Liver (tissue), 9 donors: ENCODE data around the gene RECQL. TPM values are rescaled to one million over a fixed set of nuclear protein-coding genes. Genes with fewer than 3 reads are reported as not detected.
"Not testable (repeated sequence)": the region's sequence is repeated elsewhere in the genome, so short reads cannot be mapped to it uniquely, and the experiment has no call there.

Experiments
- DNase-seq: peaks from one replicate; pipeline ENCODE4 v3.0.0-alpha.2; 2017; ENCODE audit warnings: low spot score
- H3K27ac ChIP-seq, 2 donors: one replicate each; pipeline ENCODE4 v1.7.0; 2013; ENCODE audit warnings: inconsistent platforms in 2 of 2, low read length in 2 of 2, control low read depth in 1 of 2, low read depth in 1 of 2, mild to moderate bottlenecking in 1 of 2
- H3K27me3 ChIP-seq, 4 donors: one replicate each; pipeline versions ENCODE4 v1.6.1 to v1.7.0; 2013; ENCODE audit warnings: low read length in 3 of 4, inconsistent platforms in 1 of 4, mild to moderate bottlenecking in 1 of 4, moderate library complexity in 1 of 4; ENCODE audit not compliant: control insufficient read depth in 4 of 4, insufficient read depth in 4 of 4
- H3K36me3 ChIP-seq, 4 donors: one replicate each; pipeline versions ENCODE4 v1.6.1 to v1.7.0; 2013; ENCODE audit warnings: low read length in 3 of 4, mild to moderate bottlenecking in 3 of 4, low read depth in 1 of 4, moderate library complexity in 1 of 4; ENCODE audit not compliant: control insufficient read depth in 4 of 4, insufficient read depth in 3 of 4
- H3K4me1 ChIP-seq, 4 donors: one replicate each; pipeline versions ENCODE4 v1.6.1 to v1.7.0; 2013; ENCODE audit warnings: low read length in 3 of 4, mild to moderate bottlenecking in 3 of 4, moderate library complexity in 1 of 4; ENCODE audit not compliant: control insufficient read depth in 4 of 4, insufficient read depth in 4 of 4
- H3K4me3 ChIP-seq, 3 donors: one replicate each; pipeline versions ENCODE4 v1.6.1 to v1.7.0; 2013; ENCODE audit warnings: low read length in 3 of 3, control low read depth in 1 of 3, low read depth in 1 of 3, mild to moderate bottlenecking in 1 of 3
- H3K9ac ChIP-seq, 2 donors: one replicate each; pipeline ENCODE4 v1.7.0; 2013; ENCODE audit warnings: low read length in 2 of 2, mild to moderate bottlenecking in 2 of 2, moderate library complexity in 2 of 2, control low read depth in 1 of 2, low read depth in 1 of 2
- H3K9me3 ChIP-seq, 4 donors: one replicate each; pipeline versions ENCODE4 v1.6.1 to v1.7.0; 2013; ENCODE audit warnings: low read length in 3 of 4; ENCODE audit not compliant: control insufficient read depth in 4 of 4
- EGR1 ChIP-seq, 2 donors: IDR thresholded peaks; 2 replicates each; pipeline ENCODE4 v1.6.1; 2016 to 2018; ENCODE audit warnings: antibody characterized with exemption in 2 of 2, low read depth in 2 of 2
- FOXA1 ChIP-seq: IDR thresholded peaks from 2 replicates; pipeline ENCODE4 v1.6.1; 2016; ENCODE audit warnings: antibody characterized with exemption
- GABPA ChIP-seq, 2 donors: IDR thresholded peaks in 1 of 2; conservative IDR thresholded peaks in 1 of 2; 2 replicates each; pipeline ENCODE4 v1.6.1; 2016; ENCODE audit warnings: antibody characterized with exemption in 2 of 2, mild to moderate bottlenecking in 1 of 2, moderate library complexity in 1 of 2
- HNF4A ChIP-seq, 2 donors: conservative IDR thresholded peaks; 2 replicates each; pipeline ENCODE4 v1.6.1; 2016; ENCODE audit warnings: antibody characterized with exemption in 2 of 2, mild to moderate bottlenecking in 2 of 2
- HNF4G ChIP-seq: IDR thresholded peaks from 2 replicates; pipeline ENCODE4 v1.6.1; 2016; ENCODE audit warnings: antibody characterized with exemption
- JUND ChIP-seq, 2 donors: IDR thresholded peaks; 2 replicates each; pipeline ENCODE4 v1.6.1; 2016; ENCODE audit warnings: antibody characterized with exemption in 2 of 2
- NR2F2 ChIP-seq: IDR thresholded peaks from 2 replicates; pipeline ENCODE4 v1.6.1; 2016; ENCODE audit warnings: antibody characterized with exemption
- RAD21 ChIP-seq, 2 donors: IDR thresholded peaks; 2 replicates each; pipeline ENCODE4 v1.6.1; 2016; ENCODE audit warnings: antibody characterized with exemption in 2 of 2, mild to moderate bottlenecking in 2 of 2
- RXRA ChIP-seq, 2 donors: IDR thresholded peaks; 2 replicates each; pipeline ENCODE4 v1.6.1; 2017 to 2018; ENCODE audit warnings: antibody characterized with exemption in 2 of 2, mild to moderate bottlenecking in 1 of 2
- SP1 ChIP-seq: IDR thresholded peaks from 2 replicates; pipeline ENCODE4 v1.6.1; 2018; ENCODE audit warnings: antibody characterized with exemption, mild to moderate bottlenecking
- TAF1 ChIP-seq: conservative IDR thresholded peaks from 2 replicates; pipeline ENCODE4 v1.6.1; 2016; ENCODE audit warnings: antibody characterized with exemption, mild to moderate bottlenecking
- YY1 ChIP-seq: IDR thresholded peaks from 2 replicates; pipeline ENCODE4 v1.6.1; 2016; ENCODE audit warnings: antibody characterized with exemption, mild to moderate bottlenecking
- WGBS: extraction: QIAGEN DNeasy Blood & Tissue Kit; methylation state at CpG from one replicate; pipeline ENCODE4 v1.1.7; 2013; 5-methylcytosine and 5-hydroxymethylcytosine counted together
- polyA plus RNA-seq, 2 donors: library from polyadenylated mRNA; stranded (reverse) in 1 of 2; unstranded in 1 of 2; fragments of 200-250 nt in 1 of 2; fragments of >200 nt in 1 of 2; fragmentation: Nextera tagmentation in 1 of 2; extraction: Ambion mirVana in 1 of 2; gene quantifications; one replicate each; pipeline versions ENCODE4 v1.2.1 to v1.2.3, GENCODE V29; 2013 to 2015
- total RNA-seq, 2 donors: library from RNA; depleted of rRNA; stranded (reverse); fragments of >200 nt; gene quantifications; one replicate each; pipeline ENCODE4 v1.2.3, GENCODE V29; 2014
- TF ChIP-seq, protein P1 (sequence below): fragments of 150-350 bp; IDR thresholded peaks from 2 replicates; pipeline ENCODE4 v1.5.1; 2017; ENCODE audit warnings: improper control_type of control experiment, low read depth, low read length; ENCODE audit not compliant: missing input control
- TF ChIP-seq, protein P2 (sequence below): IDR thresholded peaks from 2 replicates; pipeline ENCODE4 v1.6.1; 2016; ENCODE audit warnings: antibody characterized with exemption
- TF ChIP-seq, protein P3 (sequence below): IDR thresholded peaks from 2 replicates; pipeline ENCODE4 v1.6.1; 2016; ENCODE audit warnings: antibody characterized with exemption, mild to moderate bottlenecking
- TF ChIP-seq, protein P4 (sequence below): IDR thresholded peaks from 2 replicates; pipeline ENCODE4 v1.6.1; 2016; ENCODE audit warnings: antibody characterized with exemption
- TF ChIP-seq, protein P5 (sequence below): IDR thresholded peaks from 2 replicates; pipeline ENCODE4 v1.6.1; 2016; ENCODE audit warnings: antibody characterized with exemption
- donor health status: healthy.
- donor health status: healthy.
- donor health status: healthy.
- donor health status: healthy.
- donor health status: healthy.

RECQL gene
- total and polyA plus RNA-seq, 4 donors: 5.8 to 20.1 (median 12.0) TPM

DNA sequence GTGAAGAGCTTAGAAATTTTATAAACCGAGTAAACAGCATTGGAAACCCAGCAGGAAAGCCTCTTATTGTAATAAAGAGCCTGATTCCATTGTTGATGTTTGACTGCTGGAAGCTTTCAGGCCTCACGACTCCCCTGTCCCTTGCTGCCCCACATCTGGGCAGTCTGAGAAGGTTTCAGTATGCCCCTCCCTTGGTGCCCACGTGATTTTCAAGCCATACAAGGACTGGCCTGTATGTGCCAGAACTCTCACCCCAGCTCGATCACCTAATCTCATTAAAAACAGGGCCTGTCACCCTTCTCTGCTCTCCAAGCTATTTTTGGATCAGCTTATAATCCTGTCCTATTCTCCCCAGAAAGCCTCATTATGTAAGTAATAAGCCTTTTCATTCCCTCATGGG is 71.4 kb downstream of the RECQL start:
- H3K36me3 ChIP-seq: no peaks in the 10 kb centered on the region
- TF ChIP-seq TAF1: no peak
- TF ChIP-seq RXRA (IDR thresholded peaks at IDR 0.05): no peak
- H3K27me3 ChIP-seq: peaks cover 0 to 4% (median 0%) of the 10 kb centered on the region in 4 donors
- H3K4me3 ChIP-seq: no peak overlapping the region
- no peaks in the 10 kb centered on the region for H3K4me1 ChIP-seq
- no peak overlapping the region for H3K27ac ChIP-seq
- no peak overlapping the region for H3K9ac ChIP-seq
- H3K9me3 ChIP-seq: no peaks in the 10 kb centered on the region
- WGBS: 70% methylated on average over 4 of the region's 4 CpGs
- DNase-seq: no peak

DNA sequence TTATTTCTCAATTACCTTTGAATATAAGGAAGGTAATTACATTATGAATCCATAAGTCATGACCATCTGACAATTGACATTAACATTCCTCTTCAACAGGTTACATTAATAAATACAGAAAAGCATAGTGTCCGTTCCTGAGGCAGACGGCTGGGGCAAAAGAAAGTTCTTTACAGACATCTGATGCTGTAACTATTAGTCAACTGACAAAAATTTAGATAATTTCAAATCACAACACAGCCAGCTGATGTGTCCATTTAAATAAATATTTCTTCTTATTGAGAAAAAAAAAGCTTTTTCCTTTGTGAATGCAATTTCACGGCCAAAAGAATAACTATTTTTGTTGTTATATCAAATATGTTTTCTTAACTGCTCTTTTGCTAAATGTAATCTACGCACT is 73.2 kb downstream of the RECQL start:
- Histone ChIP-seq H3K9ac (no peak overlapping the region), H3K4me1 (no peaks in the 10 kb centered on the region), H3K4me3 (no peak overlapping the region), H3K27me3 (peaks cover 0 to 4% (median 0%) of the 10 kb centered on the region in 4 donors), H3K36me3 (no peaks in the 10 kb centered on the region), H3K27ac (no peak overlapping the region), H3K9me3 (no peaks in the 10 kb centered on the region)
- no peak for DNase-seq
- 87% methylated on average over 4 of the region's 4 CpGs for WGBS
- no peak for TF ChIP-seq RXRA (IDR thresholded peaks at IDR 0.05)
- TF ChIP-seq, protein P1, sequence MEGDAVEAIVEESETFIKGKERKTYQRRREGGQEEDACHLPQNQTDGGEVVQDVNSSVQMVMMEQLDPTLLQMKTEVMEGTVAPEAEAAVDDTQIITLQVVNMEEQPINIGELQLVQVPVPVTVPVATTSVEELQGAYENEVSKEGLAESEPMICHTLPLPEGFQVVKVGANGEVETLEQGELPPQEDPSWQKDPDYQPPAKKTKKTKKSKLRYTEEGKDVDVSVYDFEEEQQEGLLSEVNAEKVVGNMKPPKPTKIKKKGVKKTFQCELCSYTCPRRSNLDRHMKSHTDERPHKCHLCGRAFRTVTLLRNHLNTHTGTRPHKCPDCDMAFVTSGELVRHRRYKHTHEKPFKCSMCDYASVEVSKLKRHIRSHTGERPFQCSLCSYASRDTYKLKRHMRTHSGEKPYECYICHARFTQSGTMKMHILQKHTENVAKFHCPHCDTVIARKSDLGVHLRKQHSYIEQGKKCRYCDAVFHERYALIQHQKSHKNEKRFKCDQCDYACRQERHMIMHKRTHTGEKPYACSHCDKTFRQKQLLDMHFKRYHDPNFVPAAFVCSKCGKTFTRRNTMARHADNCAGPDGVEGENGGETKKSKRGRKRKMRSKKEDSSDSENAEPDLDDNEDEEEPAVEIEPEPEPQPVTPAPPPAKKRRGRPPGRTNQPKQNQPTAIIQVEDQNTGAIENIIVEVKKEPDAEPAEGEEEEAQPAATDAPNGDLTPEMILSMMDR: no peak
- TF ChIP-seq JUND (IDR thresholded peaks at IDR 0.05): no peak
- no peak for TF ChIP-seq YY1
- no peak for TF ChIP-seq GABPA (IDR thresholded peaks at IDR 0.05 in 1 of 2, conservative IDR thresholded peaks at IDR 0.05 in 1 of 2)
- no peak for TF ChIP-seq RAD21 (IDR thresholded peaks at IDR 0.05)
- TF ChIP-seq, protein P2, sequence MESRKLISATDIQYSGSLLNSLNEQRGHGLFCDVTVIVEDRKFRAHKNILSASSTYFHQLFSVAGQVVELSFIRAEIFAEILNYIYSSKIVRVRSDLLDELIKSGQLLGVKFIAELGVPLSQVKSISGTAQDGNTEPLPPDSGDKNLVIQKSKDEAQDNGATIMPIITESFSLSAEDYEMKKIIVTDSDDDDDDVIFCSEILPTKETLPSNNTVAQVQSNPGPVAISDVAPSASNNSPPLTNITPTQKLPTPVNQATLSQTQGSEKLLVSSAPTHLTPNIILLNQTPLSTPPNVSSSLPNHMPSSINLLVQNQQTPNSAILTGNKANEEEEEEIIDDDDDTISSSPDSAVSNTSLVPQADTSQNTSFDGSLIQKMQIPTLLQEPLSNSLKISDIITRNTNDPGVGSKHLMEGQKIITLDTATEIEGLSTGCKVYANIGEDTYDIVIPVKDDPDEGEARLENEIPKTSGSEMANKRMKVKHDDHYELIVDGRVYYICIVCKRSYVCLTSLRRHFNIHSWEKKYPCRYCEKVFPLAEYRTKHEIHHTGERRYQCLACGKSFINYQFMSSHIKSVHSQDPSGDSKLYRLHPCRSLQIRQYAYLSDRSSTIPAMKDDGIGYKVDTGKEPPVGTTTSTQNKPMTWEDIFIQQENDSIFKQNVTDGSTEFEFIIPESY: no peak
- TF ChIP-seq TAF1: no peak
- no peak for TF ChIP-seq HNF4A (conservative IDR thresholded peaks at IDR 0.05)
- no peak for TF ChIP-seq EGR1 (IDR thresholded peaks at IDR 0.05; ENCODE audit: low read depth in 2 of 2)
- no peak for TF ChIP-seq HNF4G
- no peak for TF ChIP-seq SP1
- no peak for TF ChIP-seq NR2F2
- TF ChIP-seq, protein P3, sequence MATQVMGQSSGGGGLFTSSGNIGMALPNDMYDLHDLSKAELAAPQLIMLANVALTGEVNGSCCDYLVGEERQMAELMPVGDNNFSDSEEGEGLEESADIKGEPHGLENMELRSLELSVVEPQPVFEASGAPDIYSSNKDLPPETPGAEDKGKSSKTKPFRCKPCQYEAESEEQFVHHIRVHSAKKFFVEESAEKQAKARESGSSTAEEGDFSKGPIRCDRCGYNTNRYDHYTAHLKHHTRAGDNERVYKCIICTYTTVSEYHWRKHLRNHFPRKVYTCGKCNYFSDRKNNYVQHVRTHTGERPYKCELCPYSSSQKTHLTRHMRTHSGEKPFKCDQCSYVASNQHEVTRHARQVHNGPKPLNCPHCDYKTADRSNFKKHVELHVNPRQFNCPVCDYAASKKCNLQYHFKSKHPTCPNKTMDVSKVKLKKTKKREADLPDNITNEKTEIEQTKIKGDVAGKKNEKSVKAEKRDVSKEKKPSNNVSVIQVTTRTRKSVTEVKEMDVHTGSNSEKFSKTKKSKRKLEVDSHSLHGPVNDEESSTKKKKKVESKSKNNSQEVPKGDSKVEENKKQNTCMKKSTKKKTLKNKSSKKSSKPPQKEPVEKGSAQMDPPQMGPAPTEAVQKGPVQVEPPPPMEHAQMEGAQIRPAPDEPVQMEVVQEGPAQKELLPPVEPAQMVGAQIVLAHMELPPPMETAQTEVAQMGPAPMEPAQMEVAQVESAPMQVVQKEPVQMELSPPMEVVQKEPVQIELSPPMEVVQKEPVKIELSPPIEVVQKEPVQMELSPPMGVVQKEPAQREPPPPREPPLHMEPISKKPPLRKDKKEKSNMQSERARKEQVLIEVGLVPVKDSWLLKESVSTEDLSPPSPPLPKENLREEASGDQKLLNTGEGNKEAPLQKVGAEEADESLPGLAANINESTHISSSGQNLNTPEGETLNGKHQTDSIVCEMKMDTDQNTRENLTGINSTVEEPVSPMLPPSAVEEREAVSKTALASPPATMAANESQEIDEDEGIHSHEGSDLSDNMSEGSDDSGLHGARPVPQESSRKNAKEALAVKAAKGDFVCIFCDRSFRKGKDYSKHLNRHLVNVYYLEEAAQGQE: no peak
- TF ChIP-seq, protein P4, sequence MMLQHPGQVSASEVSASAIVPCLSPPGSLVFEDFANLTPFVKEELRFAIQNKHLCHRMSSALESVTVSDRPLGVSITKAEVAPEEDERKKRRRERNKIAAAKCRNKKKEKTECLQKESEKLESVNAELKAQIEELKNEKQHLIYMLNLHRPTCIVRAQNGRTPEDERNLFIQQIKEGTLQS: no peak
- TF ChIP-seq FOXA1: no peak
- TF ChIP-seq, protein P5, sequence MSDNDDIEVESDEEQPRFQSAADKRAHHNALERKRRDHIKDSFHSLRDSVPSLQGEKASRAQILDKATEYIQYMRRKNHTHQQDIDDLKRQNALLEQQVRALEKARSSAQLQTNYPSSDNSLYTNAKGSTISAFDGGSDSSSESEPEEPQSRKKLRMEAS: no peak

DNA sequence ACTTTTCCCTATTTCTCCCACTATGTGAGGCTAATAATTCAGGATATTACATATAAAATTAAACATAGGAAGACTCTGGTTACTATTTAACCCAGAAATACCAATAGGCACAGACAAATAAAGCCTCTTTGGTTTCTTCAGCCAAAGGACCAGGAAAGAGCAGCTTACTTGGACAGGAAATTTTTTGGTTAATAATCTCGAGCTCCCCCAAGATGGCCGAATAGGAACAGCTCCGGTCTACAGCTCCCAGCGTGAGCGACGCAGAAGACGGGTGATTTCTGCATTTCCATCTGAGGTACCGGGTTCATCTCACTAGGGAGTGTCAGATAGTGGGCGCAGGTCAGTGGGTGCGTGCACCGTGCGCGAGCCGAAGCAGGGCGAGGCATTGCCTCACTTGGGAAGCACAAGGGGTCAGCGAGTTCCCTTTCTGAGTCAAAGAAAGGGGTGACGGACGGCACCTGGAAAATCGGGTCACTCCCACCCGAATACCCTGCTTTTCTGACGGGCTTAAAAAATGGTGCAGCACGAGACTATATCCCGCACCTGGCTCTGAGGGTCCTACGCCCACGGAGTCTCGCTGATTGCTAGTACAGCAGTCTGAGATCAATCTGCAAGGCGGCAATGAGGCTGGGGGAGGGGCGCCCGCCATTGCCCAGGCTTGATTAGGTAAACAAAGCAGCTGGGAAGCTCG is 82.3 kb downstream of the RECQL start:
- H3K27me3 ChIP-seq, H3K4me1 ChIP-seq, H3K36me3 ChIP-seq, H3K4me3 ChIP-seq, DNase-seq, H3K27ac ChIP-seq, H3K9me3 ChIP-seq, H3K9ac ChIP-seq: not testable (repeated sequence)
- 86% methylated on average over 30 of the region's 30 CpGs for WGBS
